Measurements from ENCODE around the gene DPH3.

Gene DPH3

GRCh38 chr3:16290007-16290826 lies 25.5 kb upstream of the DPH3 start:
- Histone ChIP-seq H3K36me3 (peaks cover 0 to 16% (median 7%) of the 10 kb centered on the region in 3 donors), H3K4me1 (peaks cover 0 to 21% (median 7%) of the 10 kb centered on the region in 4 donors), H3K27ac (no peak overlapping the region), H3K4me3 (no peak overlapping the region), H3K9me3 (no peaks in the 10 kb centered on the region), H3K27me3 (no peaks in the 10 kb centered on the region)
- intact Hi-C loops (cut with DNase I; ENCODE audit: low total_unique reads): no loop called here
- TF ChIP-seq CTCF (IDR thresholded peaks at IDR 0.05): peak; percentile 68 to 85
- DNase-seq: peak in 1 of 2 donors; percentile 43

GRCh38 chr3:16289144-16289889 lies 24.6 kb upstream of the DPH3 start:
- no peak overlapping the region for H3K4me3 ChIP-seq
- peaks cover 0 to 21% (median 7%) of the 10 kb centered on the region in 4 donors for H3K4me1 ChIP-seq
- intact Hi-C loops (cut with DNase I; ENCODE audit: low total_unique reads): loop anchor here (5.0 kb wide), 1 partner anchor 263 kb away; no protein-coding TSS in a partner anchor
- H3K27ac ChIP-seq: peak overlapping the region in 1 of 2 donors; percentile 28
- no peak for DNase-seq
- H3K36me3 ChIP-seq: peaks cover 0 to 16% (median under 1%) of the 10 kb centered on the region in 3 donors
- TF ChIP-seq CTCF (IDR thresholded peaks at IDR 0.05): no peak
- no peaks in the 10 kb centered on the region for H3K9me3 ChIP-seq
- no peaks in the 10 kb centered on the region for H3K27me3 ChIP-seq

GRCh38 chr3:16288664-16289063 lies 23.9 kb upstream of the DPH3 start:
- Histone ChIP-seq H3K27me3 (no peaks in the 10 kb centered on the region), H3K36me3 (peaks cover 0 to 22% (median 0%) of the 10 kb centered on the region in 3 donors), H3K9me3 (no peaks in the 10 kb centered on the region), H3K4me1 (peaks cover 0 to 21% (median 7%) of the 10 kb centered on the region in 4 donors), H3K4me3 (no peak overlapping the region), H3K27ac (peak overlapping the region in 1 of 2 donors; percentile 53)
- intact Hi-C loops (cut with DNase I; ENCODE audit: low total_unique reads): loop anchor here (5.0 kb wide), 1 partner anchor 264 kb away; no protein-coding TSS in a partner anchor
- TF ChIP-seq CTCF (IDR thresholded peaks at IDR 0.05): no peak
- no peak for DNase-seq

- Histone ChIP-seq H3K27ac (no peak overlapping the region), H3K36me3 (peaks cover 0 to 27% (median 0%) of the 10 kb centered on the region in 3 donors), H3K4me1 (peaks cover 0 to 21% (median 7%) of the 10 kb centered on the region in 4 donors), H3K4me3 (no peak overlapping the region), H3K9me3 (no peaks in the 10 kb centered on the region), H3K27me3 (no peaks in the 10 kb centered on the region)
- no peak for TF ChIP-seq CTCF (IDR thresholded peaks at IDR 0.05)
- intact Hi-C loops (cut with DNase I; ENCODE audit: low total_unique reads): loop anchor here (5.0 kb wide), 1 partner anchor 265 kb away; no protein-coding TSS in a partner anchor
- DNase-seq: no peak
Observed at GRCh38 chr3:16286751-16287543, 22.2 kb upstream of the DPH3 start.

- TF ChIP-seq CTCF (IDR thresholded peaks at IDR 0.05): no peak
- H3K27me3 ChIP-seq: no peaks in the 10 kb centered on the region
- H3K36me3 ChIP-seq: peaks cover 0 to 27% (median 0%) of the 10 kb centered on the region in 3 donors
- H3K4me3 ChIP-seq: no peak overlapping the region
- no peak for DNase-seq
- intact Hi-C loops (cut with DNase I; ENCODE audit: low total_unique reads): loop anchor here (5.0 kb wide), 1 partner anchor 266 kb away; no protein-coding TSS in a partner anchor
- peaks cover 0 to 21% (median 7%) of the 10 kb centered on the region in 4 donors for H3K4me1 ChIP-seq
- no peak overlapping the region for H3K27ac ChIP-seq
- no peaks in the 10 kb centered on the region for H3K9me3 ChIP-seq
Observed at GRCh38 chr3:16286161-16286560, 21.4 kb upstream of the DPH3 start.

Measured in tibial artery (tissue), 4 donors.